Neural progenitor cell (in vitro differentiated cells): ENCODE measurements around the gene BATF2.
"Not testable (repeated sequence)": the region's sequence is repeated elsewhere in the genome, so short reads cannot be mapped to it uniquely, and the experiment has no call there.

Experiments
- CTCF ChIP-seq: fragments of 200-600 bp; sonication (generic); IDR thresholded peaks from 2 replicates; pipeline ENCODE4 v1.5.1; 2017; ENCODE audit warnings: antibody characterized with exemption, mild to moderate bottlenecking
- EZH2 ChIP-seq: fragments of 200-600 bp; sonication (generic); IDR thresholded peaks from 2 replicates; pipeline ENCODE4 v1.6.1; 2017; ENCODE audit warnings: antibody characterized with exemption, mild to moderate bottlenecking, moderate library complexity
- EZH2phosphoT487 ChIP-seq: fragments of 200-600 bp; sonication (generic); IDR thresholded peaks from 2 replicates; pipeline ENCODE4 v1.6.1; 2017; ENCODE audit warnings: antibody characterized with exemption

GRCh38 chr11:65023502-65023901, 26.7 kb upstream of the BATF2 start:
- TF ChIP-seq CTCF, EZH2, EZH2phosphoT487: not testable (repeated sequence)
